GM12873 (cell line): Measurements from ENCODE around the gene MYH16.

Experiments
- TF ChIP-seq, protein P1 (sequence below): IDR thresholded peaks from 2 replicates; pipeline ENCODE4 v1.5.1; 2012; ENCODE audit warnings: low read depth, mild to moderate bottlenecking, moderate library complexity, low read length, control low read depth; ENCODE audit not compliant: insufficient read depth; ENCODE audit errors: missing control alignments

Gene MYH16

DNA sequence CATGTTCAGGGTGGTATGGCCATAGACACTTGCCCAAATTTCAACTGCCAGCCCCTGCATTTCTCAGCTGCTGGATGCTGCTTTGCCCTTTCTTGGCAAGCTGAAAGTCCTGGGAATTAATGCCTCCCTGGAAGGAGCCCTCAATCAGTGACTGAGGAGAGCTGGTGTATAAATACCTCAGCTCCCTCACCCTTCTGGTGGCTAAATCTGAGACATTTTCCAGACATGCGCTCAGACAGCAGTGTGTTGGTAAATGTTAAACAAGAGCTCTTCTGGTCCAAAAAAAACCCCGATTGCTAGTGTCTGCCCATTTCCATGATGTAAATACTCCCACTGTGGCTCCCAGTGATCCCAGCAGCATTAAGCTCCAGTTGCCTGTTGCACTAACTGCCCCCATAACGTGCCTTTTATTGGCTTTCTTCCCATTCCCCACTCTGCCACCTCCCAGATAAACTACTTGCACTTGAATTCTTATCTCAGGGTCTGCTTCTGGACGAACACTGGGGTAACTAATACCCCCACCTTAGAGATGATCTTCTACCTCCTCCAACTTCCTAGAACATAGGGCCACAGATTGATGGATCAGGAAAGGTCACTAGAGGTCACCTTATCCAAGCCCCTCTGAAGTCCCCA is 6.7 kb upstream of the MYH16 start:
- TF ChIP-seq, protein P1, sequence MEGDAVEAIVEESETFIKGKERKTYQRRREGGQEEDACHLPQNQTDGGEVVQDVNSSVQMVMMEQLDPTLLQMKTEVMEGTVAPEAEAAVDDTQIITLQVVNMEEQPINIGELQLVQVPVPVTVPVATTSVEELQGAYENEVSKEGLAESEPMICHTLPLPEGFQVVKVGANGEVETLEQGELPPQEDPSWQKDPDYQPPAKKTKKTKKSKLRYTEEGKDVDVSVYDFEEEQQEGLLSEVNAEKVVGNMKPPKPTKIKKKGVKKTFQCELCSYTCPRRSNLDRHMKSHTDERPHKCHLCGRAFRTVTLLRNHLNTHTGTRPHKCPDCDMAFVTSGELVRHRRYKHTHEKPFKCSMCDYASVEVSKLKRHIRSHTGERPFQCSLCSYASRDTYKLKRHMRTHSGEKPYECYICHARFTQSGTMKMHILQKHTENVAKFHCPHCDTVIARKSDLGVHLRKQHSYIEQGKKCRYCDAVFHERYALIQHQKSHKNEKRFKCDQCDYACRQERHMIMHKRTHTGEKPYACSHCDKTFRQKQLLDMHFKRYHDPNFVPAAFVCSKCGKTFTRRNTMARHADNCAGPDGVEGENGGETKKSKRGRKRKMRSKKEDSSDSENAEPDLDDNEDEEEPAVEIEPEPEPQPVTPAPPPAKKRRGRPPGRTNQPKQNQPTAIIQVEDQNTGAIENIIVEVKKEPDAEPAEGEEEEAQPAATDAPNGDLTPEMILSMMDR: no peak

DNA sequence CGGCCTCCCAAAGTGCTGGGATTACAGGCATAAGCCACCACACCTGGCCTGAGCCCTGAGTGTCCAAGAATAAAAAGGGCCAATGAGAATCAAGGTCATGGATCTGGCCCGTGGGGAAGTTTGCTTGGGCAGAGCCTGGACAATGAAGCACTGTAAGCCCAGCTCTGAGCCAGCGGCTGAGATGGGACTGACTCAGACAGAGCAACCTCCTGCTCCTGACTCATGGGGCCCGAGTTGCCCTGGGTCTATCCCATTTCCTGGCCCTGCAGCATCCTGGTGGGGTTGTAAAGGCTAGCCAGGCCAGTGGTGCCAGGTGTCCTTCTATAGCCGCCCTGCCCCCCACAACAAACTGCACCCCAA is 5.2 kb upstream of the MYH16 start:
- TF ChIP-seq, protein P1: no peak

DNA sequence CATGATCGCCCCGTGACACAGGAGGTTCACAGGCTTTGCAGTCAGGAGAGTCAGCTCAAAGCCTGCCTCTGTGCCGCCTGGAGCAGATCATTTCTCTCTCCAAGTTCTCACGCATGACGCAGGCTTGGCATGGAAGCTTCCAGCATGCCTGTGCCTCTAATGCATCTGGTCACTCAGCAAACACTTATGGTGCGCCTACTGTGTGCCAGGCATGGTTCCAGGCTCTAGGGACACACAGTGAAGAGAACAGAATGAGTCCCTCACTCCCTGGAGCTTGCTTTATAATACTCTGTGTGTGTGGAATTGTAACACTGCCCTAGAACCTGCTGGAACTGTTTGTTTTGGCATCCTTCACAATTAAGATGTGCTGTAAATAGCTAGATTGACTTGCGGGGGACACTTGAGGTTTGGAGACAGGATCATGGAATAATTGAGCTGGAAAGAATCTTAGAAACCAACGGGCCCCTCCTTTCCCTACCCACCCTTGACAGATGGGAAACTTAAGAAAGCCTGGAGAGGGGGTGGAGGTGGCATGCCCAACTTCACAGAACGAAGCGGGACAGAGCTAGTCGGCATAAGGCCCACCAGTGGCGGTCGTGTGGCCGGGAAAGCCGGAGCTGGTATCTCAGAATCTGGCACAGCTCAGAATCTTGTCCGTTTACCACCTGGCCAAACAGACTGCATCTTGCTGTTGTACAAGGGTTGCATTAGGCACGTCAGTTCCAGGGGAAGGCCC is 4.6 kb upstream of the MYH16 start:
- TF ChIP-seq, protein P1: no peak

DNA sequence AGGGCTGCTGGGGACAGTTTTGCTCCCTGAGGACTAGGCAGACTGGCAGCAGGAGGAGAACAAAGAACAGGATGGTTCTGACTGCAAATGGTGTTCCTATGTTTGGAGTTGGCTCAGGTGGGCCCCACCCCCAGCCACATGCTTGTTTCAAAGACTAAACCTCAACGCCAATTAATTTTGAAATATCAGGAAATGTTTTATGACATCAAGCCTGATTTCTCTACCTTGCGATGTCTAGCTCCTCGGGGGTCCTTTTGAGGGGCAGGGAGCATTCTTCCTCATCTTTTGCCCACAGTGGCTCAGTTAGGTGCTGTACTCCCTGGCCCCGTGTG is 4.1 kb upstream of the MYH16 start:
- TF ChIP-seq, protein P1: no peak

DNA sequence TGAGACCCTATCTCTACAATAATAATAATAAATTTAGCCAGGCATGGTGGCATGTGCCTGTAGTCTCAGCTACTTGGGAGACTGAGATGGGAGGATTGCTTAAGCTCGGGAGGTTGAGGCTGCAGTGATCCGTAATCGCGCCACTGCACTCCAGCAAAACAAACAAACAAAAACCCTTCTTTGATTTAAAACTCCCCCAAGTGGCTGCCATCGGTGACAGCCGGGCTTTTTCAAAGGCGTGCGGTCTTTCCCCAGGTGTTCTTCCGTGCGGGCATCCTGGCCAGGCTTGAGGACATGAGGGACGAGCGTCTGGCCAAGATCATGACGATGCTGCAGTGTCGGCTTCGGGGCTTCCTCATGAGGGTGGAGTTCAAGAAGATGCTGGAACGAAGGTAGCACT is 1.9 kb upstream of the MYH16 start:
- TF ChIP-seq, protein P1: no peak

DNA sequence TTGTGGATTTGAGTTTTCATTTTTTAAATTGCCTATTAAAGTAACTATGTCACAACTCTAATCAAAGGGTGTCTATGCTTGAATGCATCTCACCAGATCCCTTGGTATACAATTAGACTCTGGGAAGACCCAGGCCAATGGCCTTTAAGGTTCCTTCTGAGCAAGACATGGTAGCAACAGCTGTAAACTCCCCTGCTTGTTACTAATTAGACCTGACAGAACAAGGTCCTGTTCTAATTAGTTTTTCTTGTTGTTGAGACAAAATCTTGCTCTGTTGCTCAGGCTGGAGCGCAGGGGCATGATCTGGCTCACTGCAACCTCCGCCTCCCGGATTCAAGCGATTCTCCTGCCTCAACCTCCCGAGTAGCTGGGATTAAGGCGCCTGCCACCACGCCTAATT is 2.9 kb downstream of the MYH16 start:
- TF ChIP-seq, protein P1: no peak

DNA sequence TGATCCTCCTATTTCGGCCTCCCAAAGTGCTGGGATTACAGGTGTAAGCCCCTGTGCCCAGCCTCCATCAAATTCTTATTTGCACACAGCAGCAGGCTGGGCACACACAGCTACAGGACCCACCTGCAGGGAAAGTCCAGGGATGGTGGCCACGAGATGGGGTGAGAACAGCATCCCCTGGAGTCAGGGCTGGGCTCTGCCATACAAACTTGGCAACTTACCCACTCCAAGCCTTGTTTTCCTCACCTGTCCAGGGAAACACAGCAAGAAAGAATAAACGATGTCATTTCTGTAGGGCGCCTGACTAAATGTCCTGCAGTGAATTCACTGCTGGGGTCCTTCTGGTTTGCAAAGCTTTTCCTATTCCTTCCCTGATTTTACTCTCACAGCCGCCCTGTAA is 5.5 kb downstream of the MYH16 start:
- TF ChIP-seq, protein P1: peak; percentile 5
